K562 (cell line): Measurements from ENCODE around the gene AP3B2. TPM values are rescaled to one million over a fixed set of nuclear protein-coding genes. Genes with fewer than 3 reads are reported as not detected.

Experiments
- CBX1 ChIP-seq: sonication (generic); IDR thresholded peaks from 2 replicates; pipeline ENCODE4 v1.6.1; 2016; ENCODE audit warnings: antibody characterized with exemption, low read depth, mild to moderate bottlenecking
- CTBP1 ChIP-seq: fragments of 450-650 bp; IDR thresholded peaks from 2 replicates; pipeline ENCODE4 v1.6.1; 2016; ENCODE audit warnings: borderline replicate concordance
- E2F3 ChIP-seq: fragments of 250-450 bp; sonication (Bioruptor Pico); IDR thresholded peaks from 2 replicates; pipeline ENCODE4 v1.4.0; 2020; ENCODE audit warnings: mild to moderate bottlenecking
- GABPB2 ChIP-seq: fragments of 250-450 bp; sonication (Bioruptor Pico); conservative IDR thresholded peaks from 2 replicates; pipeline ENCODE4 v1.5.1; 2021; ENCODE audit warnings: mild to moderate bottlenecking
- GTF2E2 ChIP-seq: fragments of 200-800 bp; sonication (Bioruptor generic); IDR thresholded peaks from 2 replicates; pipeline ENCODE4 v1.6.1; 2016; ENCODE audit warnings: missing genetic modification characterization, missing compliant biosample characterization
- IFI16 ChIP-seq: fragments of 250-450 bp; sonication (Bioruptor Pico); IDR thresholded peaks from 2 replicates; pipeline ENCODE4 v2.1.2; 2022; ENCODE audit warnings: mild to moderate bottlenecking, inconsistent platforms
- JUNB ChIP-seq: fragments of 450-650 bp; formaldehyde crosslinking; conservative IDR thresholded peaks from 2 replicates; pipeline ENCODE4 v1.4.0; 2020; ENCODE audit warnings: mild to moderate bottlenecking
- LCOR ChIP-seq: sonication (generic); formaldehyde crosslinking; IDR thresholded peaks from 2 replicates; pipeline ENCODE4 v1.8.0; 2022; ENCODE audit warnings: mild to moderate bottlenecking, missing genetic modification reagents
- NFIC ChIP-seq: fragments of 450-650 bp; IDR thresholded peaks from 2 replicates; pipeline ENCODE4 v1.6.1; 2017; ENCODE audit warnings: mild to moderate bottlenecking, inconsistent platforms
- NR2C1 ChIP-seq, 2 experiments: fragments of 450-650 bp; IDR thresholded peaks; 2 replicates each; pipeline ENCODE4 v1.6.1; 2017; ENCODE audit warnings: mild to moderate bottlenecking in 2 of 2, antibody characterized with exemption in 1 of 2, inconsistent platforms in 1 of 2, missing compliant biosample characterization in 1 of 2, missing genetic modification characterization in 1 of 2
- PHF8 ChIP-seq: fragments of 200-600 bp; sonication (generic); IDR thresholded peaks from 2 replicates; pipeline ENCODE4 v1.6.1; 2012; ENCODE audit warnings: mixed run types, mild to moderate bottlenecking, inconsistent platforms, low read length, moderate library complexity, borderline replicate concordance
- PRPF4 ChIP-seq: fragments of 200-400 bp; formaldehyde crosslinking; IDR thresholded peaks from one replicate; pipeline ENCODE4 v1.6.1; 2017; ENCODE audit warnings: low read length, low read depth, mild to moderate bottlenecking; ENCODE audit not compliant: insufficient read depth, poor library complexity, severe bottlenecking
- PTBP1 ChIP-seq: fragments of 200-400 bp; formaldehyde crosslinking; IDR thresholded peaks from 2 replicates; pipeline ENCODE4 v1.6.1; 2017; ENCODE audit warnings: low read depth, low read length
- SLC30A9 ChIP-seq: fragments of 250-450 bp; sonication (Bioruptor Pico); IDR thresholded peaks from 2 replicates; pipeline ENCODE4 v1.8.0; 2022; ENCODE audit warnings: mild to moderate bottlenecking, moderate library complexity
- ZBTB7A ChIP-seq: IDR thresholded peaks from 2 replicates; pipeline ENCODE4 v1.6.1; 2011; ENCODE audit warnings: low read depth, mild to moderate bottlenecking, low read length, moderate library complexity, borderline replicate concordance; ENCODE audit not compliant: control insufficient read depth
- ZNF165 ChIP-seq: fragments of 250-450 bp; sonication (Bioruptor Pico); IDR thresholded peaks from 2 replicates; pipeline ENCODE4 v1.4.0; 2020; ENCODE audit warnings: borderline replicate concordance
- ZNF766 ChIP-seq: fragments of 200-800 bp; sonication (Bioruptor generic); conservative IDR thresholded peaks from 2 replicates; pipeline ENCODE4 v1.6.1; 2016; ENCODE audit warnings: missing genetic modification characterization, missing compliant biosample characterization
- polyA plus RNA-seq, 8 experiments: library from polyadenylated mRNA; depleted of rRNA in 4 of 8; stranded (reverse) in 5 of 8; unstranded in 3 of 8; fragments of >200 nt; fragmentation: Nextera tagmentation in 2 of 8; fragmentation: Illumina TruSeq in 1 of 8; extraction: Ambion mirVana in 2 of 8; extraction: Trizol in 1 of 8; gene quantifications; 2 replicates each; pipeline versions ENCODE4 v1.2.1 to v1.2.3, GENCODE V29; 2011 to 2014; ENCODE audit warnings: inconsistent platforms in 1 of 8, missing spikeins in 1 of 8
- total RNA-seq, 7 experiments: library from RNA; depleted of rRNA in 6 of 7; stranded (reverse); fragments of >200 nt in 6 of 7; fragmentation: Illumina TruSeq in 2 of 7; extraction: Trizol in 2 of 7; gene quantifications; 2 replicates each; pipeline versions ENCODE4 v1.2.1 to v1.2.3, GENCODE V29; 2011 to 2021; ENCODE audit warnings: low replicate concordance in 1 of 7
- TF ChIP-seq, protein P1 (sequence below): sonication (generic); formaldehyde crosslinking; IDR thresholded peaks from 2 replicates; pipeline ENCODE4 v1.4.0; 2020; ENCODE audit warnings: mild to moderate bottlenecking, missing genetic modification reagents
- TF ChIP-seq, protein P2 (sequence below): fragments of 250-450 bp; sonication (Bioruptor Pico); IDR thresholded peaks from 2 replicates; pipeline ENCODE4 v1.4.0; 2020
- TF ChIP-seq, protein P3 (sequence below): fragments of 450-650 bp; formaldehyde crosslinking; IDR thresholded peaks from 2 replicates; pipeline ENCODE4 v1.4.0; 2022; ENCODE audit warnings: missing genetic modification characterization

The AP3B2 gene
- total and polyA plus RNA-seq, 9 of the 15 experiments (the other 6 are each of a cell fraction or from before 2014, with no cell fraction given) = 0.03 to 0.15 (median 0.10) TPM; not detected in 2

DNA sequence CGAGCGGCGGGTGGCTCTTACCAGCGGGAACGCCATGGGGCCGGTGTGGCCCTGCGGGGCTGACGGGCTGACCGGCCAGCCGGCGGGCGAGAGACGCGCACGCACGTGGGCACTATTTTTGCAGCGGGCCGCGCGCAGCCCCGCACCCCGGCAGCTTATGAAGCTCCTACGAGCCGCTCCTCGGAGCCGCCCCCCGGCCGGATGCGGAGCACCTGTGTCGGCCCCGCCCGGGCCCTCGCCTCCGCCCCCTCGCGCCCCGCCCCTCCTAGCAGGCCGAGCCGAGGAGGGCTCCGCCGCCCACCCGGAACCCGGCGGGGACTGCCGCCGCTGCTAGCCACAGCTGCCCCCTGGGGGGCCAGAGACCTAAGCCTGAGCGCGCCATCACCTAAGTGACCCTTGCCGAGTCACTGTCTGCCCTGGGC lies 61.8 kb downstream of the AP3B2 start (continued):
- peak; percentile 15; the same call in 1 of the 2 replicates for TF ChIP-seq ZNF766 (CRISPR knock-in tag)
- TF ChIP-seq, protein P1, sequence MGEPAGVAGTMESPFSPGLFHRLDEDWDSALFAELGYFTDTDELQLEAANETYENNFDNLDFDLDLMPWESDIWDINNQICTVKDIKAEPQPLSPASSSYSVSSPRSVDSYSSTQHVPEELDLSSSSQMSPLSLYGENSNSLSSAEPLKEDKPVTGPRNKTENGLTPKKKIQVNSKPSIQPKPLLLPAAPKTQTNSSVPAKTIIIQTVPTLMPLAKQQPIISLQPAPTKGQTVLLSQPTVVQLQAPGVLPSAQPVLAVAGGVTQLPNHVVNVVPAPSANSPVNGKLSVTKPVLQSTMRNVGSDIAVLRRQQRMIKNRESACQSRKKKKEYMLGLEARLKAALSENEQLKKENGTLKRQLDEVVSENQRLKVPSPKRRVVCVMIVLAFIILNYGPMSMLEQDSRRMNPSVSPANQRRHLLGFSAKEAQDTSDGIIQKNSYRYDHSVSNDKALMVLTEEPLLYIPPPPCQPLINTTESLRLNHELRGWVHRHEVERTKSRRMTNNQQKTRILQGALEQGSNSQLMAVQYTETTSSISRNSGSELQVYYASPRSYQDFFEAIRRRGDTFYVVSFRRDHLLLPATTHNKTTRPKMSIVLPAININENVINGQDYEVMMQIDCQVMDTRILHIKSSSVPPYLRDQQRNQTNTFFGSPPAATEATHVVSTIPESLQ = no peak
- TF ChIP-seq PRPF4 = no peak
- no peak for TF ChIP-seq SLC30A9
- TF ChIP-seq, protein P2, sequence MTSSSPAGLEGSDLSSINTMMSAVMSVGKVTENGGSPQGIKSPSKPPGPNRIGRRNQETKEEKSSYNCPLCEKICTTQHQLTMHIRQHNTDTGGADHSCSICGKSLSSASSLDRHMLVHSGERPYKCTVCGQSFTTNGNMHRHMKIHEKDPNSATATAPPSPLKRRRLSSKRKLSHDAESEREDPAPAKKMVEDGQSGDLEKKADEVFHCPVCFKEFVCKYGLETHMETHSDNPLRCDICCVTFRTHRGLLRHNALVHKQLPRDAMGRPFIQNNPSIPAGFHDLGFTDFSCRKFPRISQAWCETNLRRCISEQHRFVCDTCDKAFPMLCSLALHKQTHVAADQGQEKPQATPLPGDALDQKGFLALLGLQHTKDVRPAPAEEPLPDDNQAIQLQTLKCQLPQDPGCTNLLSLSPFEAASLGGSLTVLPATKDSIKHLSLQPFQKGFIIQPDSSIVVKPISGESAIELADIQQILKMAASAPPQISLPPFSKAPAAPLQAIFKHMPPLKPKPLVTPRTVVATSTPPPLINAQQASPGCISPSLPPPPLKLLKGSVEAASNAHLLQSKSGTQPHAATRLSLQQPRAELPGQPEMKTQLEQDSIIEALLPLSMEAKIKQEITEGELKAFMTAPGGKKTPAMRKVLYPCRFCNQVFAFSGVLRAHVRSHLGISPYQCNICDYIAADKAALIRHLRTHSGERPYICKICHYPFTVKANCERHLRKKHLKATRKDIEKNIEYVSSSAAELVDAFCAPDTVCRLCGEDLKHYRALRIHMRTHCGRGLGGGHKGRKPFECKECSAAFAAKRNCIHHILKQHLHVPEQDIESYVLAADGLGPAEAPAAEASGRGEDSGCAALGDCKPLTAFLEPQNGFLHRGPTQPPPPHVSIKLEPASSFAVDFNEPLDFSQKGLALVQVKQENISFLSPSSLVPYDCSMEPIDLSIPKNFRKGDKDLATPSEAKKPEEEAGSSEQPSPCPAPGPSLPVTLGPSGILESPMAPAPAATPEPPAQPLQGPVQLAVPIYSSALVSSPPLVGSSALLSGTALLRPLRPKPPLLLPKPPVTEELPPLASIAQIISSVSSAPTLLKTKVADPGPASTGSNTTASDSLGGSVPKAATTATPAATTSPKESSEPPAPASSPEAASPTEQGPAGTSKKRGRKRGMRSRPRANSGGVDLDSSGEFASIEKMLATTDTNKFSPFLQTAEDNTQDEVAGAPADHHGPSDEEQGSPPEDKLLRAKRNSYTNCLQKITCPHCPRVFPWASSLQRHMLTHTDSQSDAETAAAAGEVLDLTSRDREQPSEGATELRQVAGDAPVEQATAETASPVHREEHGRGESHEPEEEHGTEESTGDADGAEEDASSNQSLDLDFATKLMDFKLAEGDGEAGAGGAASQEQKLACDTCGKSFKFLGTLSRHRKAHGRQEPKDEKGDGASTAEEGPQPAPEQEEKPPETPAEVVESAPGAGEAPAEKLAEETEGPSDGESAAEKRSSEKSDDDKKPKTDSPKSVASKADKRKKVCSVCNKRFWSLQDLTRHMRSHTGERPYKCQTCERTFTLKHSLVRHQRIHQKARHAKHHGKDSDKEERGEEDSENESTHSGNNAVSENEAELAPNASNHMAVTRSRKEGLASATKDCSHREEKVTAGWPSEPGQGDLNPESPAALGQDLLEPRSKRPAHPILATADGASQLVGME = 0 out of 2 replicates have a peak, but pooled peaks have one; percentile 74
- TF ChIP-seq JUNB (CRISPR knock-in tag) = no peak
- TF ChIP-seq NR2C1 (IDR thresholded peaks at IDR 0.05) = no peak
- no peak for TF ChIP-seq NR2C1 (tag; IDR thresholded peaks at IDR 0.05)
- 0 out of 2 replicates have a peak, but pooled peaks have one; percentile 55 for TF ChIP-seq E2F3 (CRISPR knock-in tag)
- 0 out of 2 replicates have a peak, but pooled peaks have one; percentile 6 for TF ChIP-seq GTF2E2
- TF ChIP-seq ZNF165 = no peak
- TF ChIP-seq CTBP1 = 0 out of 2 replicates have a peak, but pooled peaks have one; percentile 51
- TF ChIP-seq PHF8 = peak; percentile 48; the same call in 1 of the 2 replicates
- no peak for TF ChIP-seq NFIC
- TF ChIP-seq, protein P3, sequence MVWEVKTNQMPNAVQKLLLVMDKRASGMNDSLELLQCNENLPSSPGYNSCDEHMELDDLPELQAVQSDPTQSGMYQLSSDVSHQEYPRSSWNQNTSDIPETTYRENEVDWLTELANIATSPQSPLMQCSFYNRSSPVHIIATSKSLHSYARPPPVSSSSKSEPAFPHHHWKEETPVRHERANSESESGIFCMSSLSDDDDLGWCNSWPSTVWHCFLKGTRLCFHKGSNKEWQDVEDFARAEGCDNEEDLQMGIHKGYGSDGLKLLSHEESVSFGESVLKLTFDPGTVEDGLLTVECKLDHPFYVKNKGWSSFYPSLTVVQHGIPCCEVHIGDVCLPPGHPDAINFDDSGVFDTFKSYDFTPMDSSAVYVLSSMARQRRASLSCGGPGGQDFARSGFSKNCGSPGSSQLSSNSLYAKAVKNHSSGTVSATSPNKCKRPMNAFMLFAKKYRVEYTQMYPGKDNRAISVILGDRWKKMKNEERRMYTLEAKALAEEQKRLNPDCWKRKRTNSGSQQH = no peak
- 0 out of 2 replicates have a peak, but pooled peaks have one; percentile 15 for TF ChIP-seq CBX1
- peak; percentile 10; the same call in 1 of the 2 replicates for TF ChIP-seq ZBTB7A
- no peak for TF ChIP-seq LCOR
- no peak for TF ChIP-seq PTBP1
- TF ChIP-seq GABPB2 (CRISPR knock-in tag) = no peak
- TF ChIP-seq IFI16 = no peak
